Liver (tissue), 9 donors: ENCODE measurements around the gene TSTD1. TPM values are rescaled to one million over a fixed set of nuclear protein-coding genes. Genes with fewer than 3 reads are reported as not detected.

Source experiments
- DNase-seq: peaks from one replicate; pipeline ENCODE4 v3.0.0-alpha.2; 2017; ENCODE audit warnings: low spot score
- H3K27ac ChIP-seq, 2 donors: one replicate each; pipeline ENCODE4 v1.7.0; 2013; ENCODE audit warnings: inconsistent platforms in 2 of 2, low read length in 2 of 2, control low read depth in 1 of 2, low read depth in 1 of 2, mild to moderate bottlenecking in 1 of 2
- H3K27me3 ChIP-seq, 4 donors: one replicate each; pipeline versions ENCODE4 v1.6.1 to v1.7.0; 2013; ENCODE audit warnings: low read length in 3 of 4, inconsistent platforms in 1 of 4, mild to moderate bottlenecking in 1 of 4, moderate library complexity in 1 of 4; ENCODE audit not compliant: control insufficient read depth in 4 of 4, insufficient read depth in 4 of 4
- H3K36me3 ChIP-seq, 4 donors: one replicate each; pipeline versions ENCODE4 v1.6.1 to v1.7.0; 2013; ENCODE audit warnings: low read length in 3 of 4, mild to moderate bottlenecking in 3 of 4, low read depth in 1 of 4, moderate library complexity in 1 of 4; ENCODE audit not compliant: control insufficient read depth in 4 of 4, insufficient read depth in 3 of 4
- H3K4me1 ChIP-seq, 4 donors: one replicate each; pipeline versions ENCODE4 v1.6.1 to v1.7.0; 2013; ENCODE audit warnings: low read length in 3 of 4, mild to moderate bottlenecking in 3 of 4, moderate library complexity in 1 of 4; ENCODE audit not compliant: control insufficient read depth in 4 of 4, insufficient read depth in 4 of 4
- H3K4me3 ChIP-seq, 3 donors: one replicate each; pipeline versions ENCODE4 v1.6.1 to v1.7.0; 2013; ENCODE audit warnings: low read length in 3 of 3, control low read depth in 1 of 3, low read depth in 1 of 3, mild to moderate bottlenecking in 1 of 3
- H3K9ac ChIP-seq, 2 donors: one replicate each; pipeline ENCODE4 v1.7.0; 2013; ENCODE audit warnings: low read length in 2 of 2, mild to moderate bottlenecking in 2 of 2, moderate library complexity in 2 of 2, control low read depth in 1 of 2, low read depth in 1 of 2
- H3K9me3 ChIP-seq, 4 donors: one replicate each; pipeline versions ENCODE4 v1.6.1 to v1.7.0; 2013; ENCODE audit warnings: low read length in 3 of 4; ENCODE audit not compliant: control insufficient read depth in 4 of 4
- ATF3 ChIP-seq: IDR thresholded peaks from 2 replicates; pipeline ENCODE4 v1.6.1; 2016; ENCODE audit warnings: antibody characterized with exemption
- EGR1 ChIP-seq, 2 donors: IDR thresholded peaks; 2 replicates each; pipeline ENCODE4 v1.6.1; 2016 to 2018; ENCODE audit warnings: antibody characterized with exemption in 2 of 2, low read depth in 2 of 2
- FOXA1 ChIP-seq: IDR thresholded peaks from 2 replicates; pipeline ENCODE4 v1.6.1; 2016; ENCODE audit warnings: antibody characterized with exemption
- FOXA2 ChIP-seq: IDR thresholded peaks from 2 replicates; pipeline ENCODE4 v1.6.1; 2016; ENCODE audit warnings: antibody characterized with exemption
- GABPA ChIP-seq, 2 donors: IDR thresholded peaks in 1 of 2; conservative IDR thresholded peaks in 1 of 2; 2 replicates each; pipeline ENCODE4 v1.6.1; 2016; ENCODE audit warnings: antibody characterized with exemption in 2 of 2, mild to moderate bottlenecking in 1 of 2, moderate library complexity in 1 of 2
- HNF4A ChIP-seq, 2 donors: conservative IDR thresholded peaks; 2 replicates each; pipeline ENCODE4 v1.6.1; 2016; ENCODE audit warnings: antibody characterized with exemption in 2 of 2, mild to moderate bottlenecking in 2 of 2
- HNF4G ChIP-seq: IDR thresholded peaks from 2 replicates; pipeline ENCODE4 v1.6.1; 2016; ENCODE audit warnings: antibody characterized with exemption
- JUND ChIP-seq, 2 donors: IDR thresholded peaks; 2 replicates each; pipeline ENCODE4 v1.6.1; 2016; ENCODE audit warnings: antibody characterized with exemption in 2 of 2
- NR2F2 ChIP-seq: IDR thresholded peaks from 2 replicates; pipeline ENCODE4 v1.6.1; 2016; ENCODE audit warnings: antibody characterized with exemption
- RAD21 ChIP-seq, 2 donors: IDR thresholded peaks; 2 replicates each; pipeline ENCODE4 v1.6.1; 2016; ENCODE audit warnings: antibody characterized with exemption in 2 of 2, mild to moderate bottlenecking in 2 of 2
- REST ChIP-seq: IDR thresholded peaks from 2 replicates; pipeline ENCODE4 v1.6.1; 2016; ENCODE audit warnings: antibody characterized with exemption, mild to moderate bottlenecking
- RXRA ChIP-seq, 2 donors: IDR thresholded peaks; 2 replicates each; pipeline ENCODE4 v1.6.1; 2017 to 2018; ENCODE audit warnings: antibody characterized with exemption in 2 of 2, mild to moderate bottlenecking in 1 of 2
- SP1 ChIP-seq: IDR thresholded peaks from 2 replicates; pipeline ENCODE4 v1.6.1; 2018; ENCODE audit warnings: antibody characterized with exemption, mild to moderate bottlenecking
- TAF1 ChIP-seq: conservative IDR thresholded peaks from 2 replicates; pipeline ENCODE4 v1.6.1; 2016; ENCODE audit warnings: antibody characterized with exemption, mild to moderate bottlenecking
- YY1 ChIP-seq: IDR thresholded peaks from 2 replicates; pipeline ENCODE4 v1.6.1; 2016; ENCODE audit warnings: antibody characterized with exemption, mild to moderate bottlenecking
- ZBTB33 ChIP-seq: IDR thresholded peaks from 2 replicates; pipeline ENCODE4 v1.6.1; 2016; ENCODE audit warnings: antibody characterized with exemption
- WGBS: extraction: QIAGEN DNeasy Blood & Tissue Kit; methylation state at CpG from one replicate; pipeline ENCODE4 v1.1.7; 2013; 5-methylcytosine and 5-hydroxymethylcytosine counted together
- polyA plus RNA-seq, 2 donors: library from polyadenylated mRNA; stranded (reverse) in 1 of 2; unstranded in 1 of 2; fragments of 200-250 nt in 1 of 2; fragments of >200 nt in 1 of 2; fragmentation: Nextera tagmentation in 1 of 2; extraction: Ambion mirVana in 1 of 2; gene quantifications; one replicate each; pipeline versions ENCODE4 v1.2.1 to v1.2.3, GENCODE V29; 2013 to 2015
- total RNA-seq, 2 donors: library from RNA; depleted of rRNA; stranded (reverse); fragments of >200 nt; gene quantifications; one replicate each; pipeline ENCODE4 v1.2.3, GENCODE V29; 2014
- TF ChIP-seq, protein P1 (sequence below): IDR thresholded peaks from 2 replicates; pipeline ENCODE4 v1.6.1; 2016; ENCODE audit warnings: antibody characterized with exemption
- TF ChIP-seq, protein P2 (sequence below): fragments of 150-350 bp; IDR thresholded peaks from 2 replicates; pipeline ENCODE4 v1.5.1; 2017; ENCODE audit warnings: improper control_type of control experiment, low read depth, low read length; ENCODE audit not compliant: missing input control
- donor health status: healthy.
- donor health status: healthy.
- donor health status: healthy.
- donor health status: healthy.
- donor health status: healthy.

The TSTD1 gene
- total and polyA plus RNA-seq, 4 donors = 10.9 to 67.5 (median 34.8) TPM

- H3K27me3 ChIP-seq = no peaks in the 10 kb centered on the region
- DNase-seq = no peak
- WGBS = 9% methylated on average over 3 of the region's 3 CpGs
- H3K9ac ChIP-seq = no peak overlapping the region
- H3K4me3 ChIP-seq = peak overlapping the region; percentile 66 to 80 (median 68)
- H3K9me3 ChIP-seq = no peaks in the 10 kb centered on the region
- H3K27ac ChIP-seq = peak overlapping the region; percentile 9 to 78
- H3K4me1 ChIP-seq = peaks cover 8 to 27% (median 14%) of the 10 kb centered on the region in 4 donors
- peaks cover 2 to 37% (median 30%) of the 10 kb centered on the region in 4 donors for H3K36me3 ChIP-seq
- TF ChIP-seq TAF1 = no peak
- TF ChIP-seq, protein P1, sequence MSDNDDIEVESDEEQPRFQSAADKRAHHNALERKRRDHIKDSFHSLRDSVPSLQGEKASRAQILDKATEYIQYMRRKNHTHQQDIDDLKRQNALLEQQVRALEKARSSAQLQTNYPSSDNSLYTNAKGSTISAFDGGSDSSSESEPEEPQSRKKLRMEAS = no peak
- no peak for TF ChIP-seq NR2F2
- TF ChIP-seq, protein P2, sequence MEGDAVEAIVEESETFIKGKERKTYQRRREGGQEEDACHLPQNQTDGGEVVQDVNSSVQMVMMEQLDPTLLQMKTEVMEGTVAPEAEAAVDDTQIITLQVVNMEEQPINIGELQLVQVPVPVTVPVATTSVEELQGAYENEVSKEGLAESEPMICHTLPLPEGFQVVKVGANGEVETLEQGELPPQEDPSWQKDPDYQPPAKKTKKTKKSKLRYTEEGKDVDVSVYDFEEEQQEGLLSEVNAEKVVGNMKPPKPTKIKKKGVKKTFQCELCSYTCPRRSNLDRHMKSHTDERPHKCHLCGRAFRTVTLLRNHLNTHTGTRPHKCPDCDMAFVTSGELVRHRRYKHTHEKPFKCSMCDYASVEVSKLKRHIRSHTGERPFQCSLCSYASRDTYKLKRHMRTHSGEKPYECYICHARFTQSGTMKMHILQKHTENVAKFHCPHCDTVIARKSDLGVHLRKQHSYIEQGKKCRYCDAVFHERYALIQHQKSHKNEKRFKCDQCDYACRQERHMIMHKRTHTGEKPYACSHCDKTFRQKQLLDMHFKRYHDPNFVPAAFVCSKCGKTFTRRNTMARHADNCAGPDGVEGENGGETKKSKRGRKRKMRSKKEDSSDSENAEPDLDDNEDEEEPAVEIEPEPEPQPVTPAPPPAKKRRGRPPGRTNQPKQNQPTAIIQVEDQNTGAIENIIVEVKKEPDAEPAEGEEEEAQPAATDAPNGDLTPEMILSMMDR = no peak
- no peak for TF ChIP-seq FOXA2
- no peak for TF ChIP-seq GABPA (IDR thresholded peaks at IDR 0.05 in 1 of 2, conservative IDR thresholded peaks at IDR 0.05 in 1 of 2)
- no peak for TF ChIP-seq EGR1 (IDR thresholded peaks at IDR 0.05; ENCODE audit: low read depth in 2 of 2)
- no peak for TF ChIP-seq ZBTB33
- no peak for TF ChIP-seq RAD21 (IDR thresholded peaks at IDR 0.05)
- TF ChIP-seq RXRA (IDR thresholded peaks at IDR 0.05) = no peak
- no peak for TF ChIP-seq SP1
- no peak for TF ChIP-seq REST
These were observed 386 bp upstream of the TSTD1 start for GRCh38 chr1:161039154-161039545.

DNA sequence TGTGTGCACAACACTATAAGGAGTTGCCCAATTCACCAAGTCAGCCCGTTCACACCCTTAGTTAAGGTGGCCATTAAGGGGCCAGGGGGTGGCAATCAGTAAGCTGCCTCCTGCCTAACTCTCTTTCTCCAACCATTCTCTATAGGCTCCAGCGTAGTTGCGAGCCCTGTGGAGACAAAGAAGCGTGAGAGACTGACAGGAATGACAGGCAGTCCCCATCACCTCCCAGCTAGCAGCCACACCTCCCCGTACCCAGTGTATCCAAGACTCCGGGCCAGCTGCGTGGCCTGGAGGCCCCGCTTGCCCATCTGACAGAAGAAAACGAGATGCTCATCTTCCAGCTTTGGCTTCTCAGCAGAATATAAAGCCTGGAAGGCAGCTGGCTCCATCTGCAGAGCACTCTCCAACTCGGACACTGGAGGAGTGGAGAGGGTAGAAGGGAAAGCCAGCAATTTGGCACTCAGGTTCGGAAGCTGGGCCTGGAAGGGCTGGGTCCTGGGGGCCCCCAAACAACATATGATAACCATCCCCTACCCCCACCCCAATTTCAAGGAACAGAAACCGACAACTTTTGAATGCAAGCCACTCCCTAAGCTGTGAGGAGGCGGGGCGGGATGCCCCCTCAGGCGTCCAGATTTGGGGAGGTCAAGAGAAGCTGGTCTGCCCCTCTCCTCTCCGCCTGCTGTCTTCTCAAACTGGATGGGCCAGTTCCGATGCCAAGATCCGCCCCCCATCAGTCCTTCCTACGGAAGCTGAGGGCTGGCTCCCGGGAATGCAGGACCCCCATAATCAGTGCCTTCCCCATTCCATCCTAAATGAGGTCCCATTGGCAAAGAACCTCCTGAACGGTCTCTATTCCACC is 872 bp downstream of the TSTD1 start:
- no peaks in the 10 kb centered on the region for H3K27me3 ChIP-seq
- H3K4me1 ChIP-seq = peaks cover 9 to 30% (median 14%) of the 10 kb centered on the region in 4 donors
- H3K4me3 ChIP-seq = peak overlapping the region; percentile 66 to 80 (median 68)
- H3K36me3 ChIP-seq = peaks cover 2 to 35% (median 28%) of the 10 kb centered on the region in 4 donors
- peak overlapping the region; percentile 9 to 78 for H3K27ac ChIP-seq
- WGBS = 61% methylated on average over 21 of the region's 21 CpGs
- no peak for DNase-seq
- no peak overlapping the region for H3K9ac ChIP-seq
- H3K9me3 ChIP-seq = no peaks in the 10 kb centered on the region
- no peak for TF ChIP-seq JUND (IDR thresholded peaks at IDR 0.05)
- no peak for TF ChIP-seq SP1
- TF ChIP-seq ATF3 = no peak
- no peak for TF ChIP-seq HNF4G
- no peak for TF ChIP-seq EGR1 (IDR thresholded peaks at IDR 0.05; ENCODE audit: low read depth in 2 of 2)
- no peak for TF ChIP-seq HNF4A (conservative IDR thresholded peaks at IDR 0.05)
- no peak for TF ChIP-seq REST
- TF ChIP-seq RAD21 (IDR thresholded peaks at IDR 0.05) = no peak
- TF ChIP-seq FOXA2 = no peak
- no peak for TF ChIP-seq YY1
- TF ChIP-seq FOXA1 = no peak
- no peak for TF ChIP-seq GABPA (IDR thresholded peaks at IDR 0.05 in 1 of 2, conservative IDR thresholded peaks at IDR 0.05 in 1 of 2)
- TF ChIP-seq, protein P1 = no peak
- no peak for TF ChIP-seq RXRA (IDR thresholded peaks at IDR 0.05)
- TF ChIP-seq TAF1 = no peak
- TF ChIP-seq NR2F2 = no peak
